ENCODE measurements around the gene SLC35E3. TPM values are rescaled to one million over a fixed set of nuclear protein-coding genes. Genes with fewer than 3 reads are reported as not detected.

The SLC35E3 gene
- total and polyA plus RNA-seq, 2 of the 13 experiments (the other 11 are each of a cell fraction or from before 2014, with no cell fraction given), result 13.0 to 22.1 TPM

Other genes with a start within 250 kb of the SLC35E3 start
- gene RAP1B, start 135.3 kb upstream of the SLC35E3 start, total RNA-seq (2016; rRNA removed; fragmentation: Illumina TruSeq; extraction: Trizol), result 92.7 and 129 TPM in 2 replicates
- 56.6 and 71.1 TPM in 2 replicates for gene RAP1B, start 135.3 kb upstream of the SLC35E3 start, polyA plus RNA-seq (2011; rRNA removed)
- gene NUP107, start 59.2 kb upstream of the SLC35E3 start, total RNA-seq (2016; rRNA removed; fragmentation: Illumina TruSeq; extraction: Trizol), result 100 and 125 TPM in 2 replicates
- 42.2 and 54.7 TPM in 2 replicates for gene NUP107, start 59.2 kb upstream of the SLC35E3 start, polyA plus RNA-seq (2011; rRNA removed)
- gene MDM2, start 62.0 kb downstream of the SLC35E3 start, total RNA-seq (2016; rRNA removed; fragmentation: Illumina TruSeq; extraction: Trizol), result 314 and 466 TPM in 2 replicates
- gene MDM2, start 62.0 kb downstream of the SLC35E3 start, polyA plus RNA-seq (2011; rRNA removed), result 23.9 and 29.3 TPM in 2 replicates
- not detected in 2 replicates for gene CPM, start 187.0 kb downstream of the SLC35E3 start, total RNA-seq (2016; rRNA removed; fragmentation: Illumina TruSeq; extraction: Trizol)
- gene CPM, start 187.0 kb downstream of the SLC35E3 start, polyA plus RNA-seq (2011; rRNA removed), result 0.13 TPM in 1 of 2 replicates, not detected in the other

Data from HepG2 (cell line).